ENCODE measurements around the gene SLC6A18. TPM values are rescaled to one million over a fixed set of nuclear protein-coding genes. Genes with fewer than 3 reads are reported as not detected.
"Not testable (repeated sequence)": the region's sequence is repeated elsewhere in the genome, so short reads cannot be mapped to it uniquely, and the experiment has no call there.

The SLC6A18 gene
- total RNA-seq, 1 donor: not detected

- DNase-seq (ENCODE audit: low read depth in 2 of 3, low spot score in 2 of 3): not testable (repeated sequence)
Measured at GRCh38 chr5:1284336-1284970, 59.3 kb downstream of the SLC6A18 start.

GRCh38 chr5:1285141-1285540, 60.0 kb downstream of the SLC6A18 start:
- no peak for DNase-seq (ENCODE audit: low read depth in 2 of 3, low spot score in 2 of 3)

GRCh38 chr5:1285883-1286291, 60.7 kb downstream of the SLC6A18 start:
- DNase-seq (ENCODE audit: low read depth in 2 of 3, low spot score in 2 of 3): no peak

GRCh38 chr5:1288439-1289335, 63.5 kb downstream of the SLC6A18 start:
- no peak for DNase-seq (ENCODE audit: low read depth in 2 of 3, low spot score in 2 of 3)

- not testable (repeated sequence) for DNase-seq (ENCODE audit: low read depth in 2 of 3, low spot score in 2 of 3)
Measured at GRCh38 chr5:1289559-1289958, 64.4 kb downstream of the SLC6A18 start.

- not testable (repeated sequence) for DNase-seq (ENCODE audit: low read depth in 2 of 3, low spot score in 2 of 3)
Measured at GRCh38 chr5:1290956-1291355, 65.8 kb downstream of the SLC6A18 start.

GRCh38 chr5:1291611-1292080, 66.5 kb downstream of the SLC6A18 start:
- DNase-seq (ENCODE audit: low read depth in 2 of 3, low spot score in 2 of 3): no peak

- DNase-seq (ENCODE audit: low read depth in 2 of 3, low spot score in 2 of 3): no peak
Measured at GRCh38 chr5:1292139-1292538, 67.0 kb downstream of the SLC6A18 start.

GRCh38 chr5:1292846-1293415, 67.8 kb downstream of the SLC6A18 start:
- no peak for DNase-seq (ENCODE audit: low read depth in 2 of 3, low spot score in 2 of 3)

- no peak for DNase-seq (ENCODE audit: low read depth in 2 of 3, low spot score in 2 of 3)
Measured at GRCh38 chr5:1293416-1294205, 68.4 kb downstream of the SLC6A18 start.

- DNase-seq (ENCODE audit: low read depth in 2 of 3, low spot score in 2 of 3): no peak
Measured at GRCh38 chr5:1294206-1294834, 69.1 kb downstream of the SLC6A18 start.

GRCh38 chr5:1294835-1295649, 69.9 kb downstream of the SLC6A18 start, which contains the start of gene TERT:
Gene TERT, minus strand, starts transcription at chr5:1295068. Its CDS starts 79 bp downstream, at chr5:1294989.
- DNase-seq (ENCODE audit: low read depth in 2 of 3, low spot score in 2 of 3): peak in 2 of 3 donors; percentile 30 to 46

GRCh38 chr5:1295650-1296037, 70.5 kb downstream of the SLC6A18 start:
- DNase-seq (ENCODE audit: low read depth in 2 of 3, low spot score in 2 of 3): no peak

Other genes with a start within 250 kb of the SLC6A18 start
- gene NKD2, start 216.6 kb upstream of the SLC6A18 start, total RNA-seq: under 0.01 TPM
- 96.7 TPM for gene SLC12A7, start 113.3 kb upstream of the SLC6A18 start, total RNA-seq
- under 0.01 TPM for gene SLC6A19, start 23.8 kb upstream of the SLC6A18 start, total RNA-seq
- 1.1 TPM for gene TERT, start 69.7 kb downstream of the SLC6A18 start, total RNA-seq
- gene CLPTM1L, start 119.7 kb downstream of the SLC6A18 start, total RNA-seq: 130 TPM
- gene SLC6A3, start 220.1 kb downstream of the SLC6A18 start, total RNA-seq: not detected

Measured in hematopoietic multipotent progenitor cell (in vitro differentiated cells).